Measurements from ENCODE around the gene PCNP. TPM values are rescaled to one million over a fixed set of nuclear protein-coding genes. Genes with fewer than 3 reads are reported as not detected.

PCNP gene
- total and polyA plus RNA-seq, 9 of the 15 experiments (the other 6 are each of a cell fraction or from before 2014, with no cell fraction given) = 54.3 to 170 (median 150) TPM

DNA sequence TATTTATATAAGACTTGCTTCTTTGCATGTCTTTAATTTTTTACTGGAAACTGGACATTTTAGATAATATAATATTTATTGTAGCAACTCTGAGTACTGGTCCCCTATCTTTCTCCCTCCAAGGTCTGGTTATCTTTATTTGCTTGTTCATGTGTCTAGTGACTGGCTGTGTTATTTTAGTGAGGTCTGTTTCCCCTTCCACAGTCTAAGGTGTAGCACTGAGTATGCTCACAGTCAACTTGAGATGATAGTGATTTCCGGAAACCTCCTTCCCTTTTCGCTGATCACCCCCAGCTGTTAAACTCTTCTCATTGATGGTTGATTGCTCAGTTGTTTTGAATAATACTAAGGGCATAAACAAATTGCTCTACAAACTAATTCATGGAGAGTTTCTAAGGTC lies 37.0 kb downstream of the PCNP start (continued):
- TF ChIP-seq SMARCA4 (IDR thresholded peaks at IDR 0.05) = peak; percentile 54; the same call in 1 of the 2 replicates
- TF ChIP-seq ADNP (tag; IDR thresholded peaks at IDR 0.05) = no peak
- TF ChIP-seq BRD4 (IDR thresholded peaks at IDR 0.05) = no peak
- no peak for TF ChIP-seq ZNF274 (IDR thresholded peaks at IDR 0.05; ENCODE audit: borderline replicate concordance, low read depth, low read length)
- no peak for TF ChIP-seq ELF2 (CRISPR knock-in tag; IDR thresholded peaks at IDR 0.05)
- no peak for TF ChIP-seq POU5F1 (IDR thresholded peaks at IDR 0.05; ENCODE audit: borderline replicate concordance, low read depth, low read length, partially characterized antibody)
- no peak for TF ChIP-seq RBM14 (IDR thresholded peaks at IDR 0.05; ENCODE audit: borderline replicate concordance, insufficient read depth, low read depth, low read length)
- no peak for TF ChIP-seq ZNF407 (IDR thresholded peaks at IDR 0.05; ENCODE audit: low read depth)
- TF ChIP-seq RB1 (IDR thresholded peaks at IDR 0.05; ENCODE audit: low read depth) = no peak
- no peak for TF ChIP-seq CXXC5 (CRISPR knock-in tag; IDR thresholded peaks at IDR 0.05)
- TF ChIP-seq CREB3 (tag; conservative IDR thresholded peaks at IDR 0.05; ENCODE audit: low read depth) = no peak
- no peak for TF ChIP-seq JUND (IDR thresholded peaks at IDR 0.05; ENCODE audit: borderline replicate concordance, low read depth, low read length)
- TF ChIP-seq JUND (tag; IDR thresholded peaks at IDR 0.05; ENCODE audit: borderline replicate concordance, low read depth, low read length) = no peak; the same call in 2 of the 3 replicates
- TF ChIP-seq MTA1 (IDR thresholded peaks at IDR 0.05; ENCODE audit: borderline replicate concordance) = no peak
- no peak for TF ChIP-seq MBD2 (IDR thresholded peaks at IDR 0.05; ENCODE audit: borderline replicate concordance, low read depth)
- no peak for TF ChIP-seq FOSL1 (tag; conservative IDR thresholded peaks at IDR 0.05)
- no peak for TF ChIP-seq POLR2AphosphoS2 (IDR thresholded peaks at IDR 0.05; ENCODE audit: low read length)
- TF ChIP-seq PTRF (tag; IDR thresholded peaks at IDR 0.05) = no peak
- no peak for TF ChIP-seq RBM34 (IDR thresholded peaks at IDR 0.05; ENCODE audit: borderline replicate concordance, insufficient read depth, low read length)
- TF ChIP-seq IFI16 (CRISPR knock-in tag; IDR thresholded peaks at IDR 0.05) = no peak

Measured in K562 (cell line).